ENCODE data around the gene CNEP1R1.
"Not testable (repeated sequence)": the region's sequence is repeated elsewhere in the genome, so short reads cannot be mapped to it uniquely, and the experiment has no call there.

Gene CNEP1R1

GRCh38 chr16:49998991-49999390, 26.0 kb upstream of the CNEP1R1 start:
- no peak overlapping the region for H3K27ac ChIP-seq (ENCODE audit: low read depth, low read length)
- H3K4me1 ChIP-seq (ENCODE audit: insufficient read depth, low read length) = no peaks in the 10 kb centered on the region
- peaks cover 3% of the 10 kb centered on the region for H3K9me3 ChIP-seq (ENCODE audit: low read length)
- H3K9ac ChIP-seq (ENCODE audit: low read length) = no peak overlapping the region
- no peaks in the 10 kb centered on the region for H3K27me3 ChIP-seq (ENCODE audit: control insufficient read depth in 1 of 2, insufficient read depth in 2 of 2, low read length in 2 of 2)
- no peaks in the 10 kb centered on the region for H3K36me3 ChIP-seq (ENCODE audit: insufficient read depth, low read length)
- H3K4me3 ChIP-seq (ENCODE audit: low read depth in 1 of 2, low read length in 2 of 2) = no peak overlapping the region

- Histone ChIP-seq H3K36me3 (ENCODE audit: insufficient read depth, low read length) (no peaks in the 10 kb centered on the region), H3K27ac (ENCODE audit: low read depth, low read length) (no peak overlapping the region), H3K4me1 (ENCODE audit: insufficient read depth, low read length) (no peaks in the 10 kb centered on the region), H3K4me3 (ENCODE audit: low read depth in 1 of 2, low read length in 2 of 2) (no peak overlapping the region), H3K27me3 (ENCODE audit: control insufficient read depth in 1 of 2, insufficient read depth in 2 of 2, low read length in 2 of 2) (no peaks in the 10 kb centered on the region), H3K9ac (ENCODE audit: low read length) (no peak overlapping the region), H3K9me3 (ENCODE audit: low read length) (peaks cover 3% of the 10 kb centered on the region)
These were observed 23.9 kb upstream of the CNEP1R1 start for GRCh38 chr16:50001144-50001543.

- Histone ChIP-seq H3K9ac (ENCODE audit: low read length) (no peak overlapping the region), H3K4me3 (ENCODE audit: low read depth in 1 of 2, low read length in 2 of 2) (no peak overlapping the region), H3K36me3 (ENCODE audit: insufficient read depth, low read length) (no peaks in the 10 kb centered on the region), H3K27ac (ENCODE audit: low read depth, low read length) (no peak overlapping the region), H3K4me1 (ENCODE audit: insufficient read depth, low read length) (no peaks in the 10 kb centered on the region), H3K9me3 (ENCODE audit: low read length) (peaks cover 3% of the 10 kb centered on the region), H3K27me3 (ENCODE audit: control insufficient read depth in 1 of 2, insufficient read depth in 2 of 2, low read length in 2 of 2) (no peaks in the 10 kb centered on the region)
These were observed 22.8 kb upstream of the CNEP1R1 start for GRCh38 chr16:50002190-50002589.

- Histone ChIP-seq H3K9me3 (ENCODE audit: low read length) (peaks cover 3% of the 10 kb centered on the region), H3K36me3 (ENCODE audit: insufficient read depth, low read length) (no peaks in the 10 kb centered on the region), H3K4me1 (ENCODE audit: insufficient read depth, low read length) (no peaks in the 10 kb centered on the region), H3K4me3 (ENCODE audit: low read depth in 1 of 2, low read length in 2 of 2) (no peak overlapping the region), H3K27me3 (ENCODE audit: control insufficient read depth in 1 of 2, insufficient read depth in 2 of 2, low read length in 2 of 2) (no peaks in the 10 kb centered on the region), H3K9ac (ENCODE audit: low read length) (no peak overlapping the region), H3K27ac (ENCODE audit: low read depth, low read length) (no peak overlapping the region)
These were observed 20.8 kb upstream of the CNEP1R1 start for GRCh38 chr16:50004239-50004638.

DNA sequence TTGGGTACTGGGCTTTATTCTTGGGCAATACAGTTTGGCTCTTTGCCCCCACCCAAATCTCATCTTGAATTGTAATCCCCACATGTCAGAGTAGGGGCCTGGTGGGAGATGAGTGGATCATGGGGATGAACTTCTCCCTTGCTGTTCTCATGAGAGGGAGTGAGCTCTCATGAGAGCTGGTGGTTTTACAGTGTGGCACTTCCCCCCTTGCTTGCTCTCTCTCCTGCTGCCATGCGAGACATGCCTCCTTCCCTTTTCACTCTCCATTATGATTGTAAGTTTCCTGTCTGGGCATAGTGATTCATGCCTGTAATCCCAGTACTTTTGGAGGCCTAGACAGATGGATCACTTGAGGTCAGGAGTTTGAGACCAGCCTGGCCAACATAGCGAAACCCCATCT, 18.1 kb upstream of the CNEP1R1 start:
- no peak overlapping the region for H3K27ac ChIP-seq (ENCODE audit: low read depth, low read length)

DNA sequence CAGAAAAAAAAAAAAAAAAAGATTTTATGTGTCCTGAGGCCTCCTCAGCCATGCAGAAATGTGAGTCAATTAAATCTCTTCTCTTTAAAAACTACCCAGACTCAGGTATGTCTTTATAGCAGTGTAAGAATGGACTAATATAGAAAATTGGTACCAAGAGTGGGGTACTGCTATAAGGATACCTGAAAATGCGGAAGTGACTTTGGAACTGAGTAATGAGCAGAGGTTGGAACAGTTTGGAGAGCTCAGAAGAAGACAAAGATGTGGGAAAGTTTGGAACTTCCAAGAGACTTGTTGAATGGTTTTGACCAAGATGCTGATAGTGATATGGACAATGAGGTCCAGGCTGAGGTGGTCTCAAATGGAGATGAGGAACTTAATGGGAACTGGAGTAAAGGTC, 17.3 kb upstream of the CNEP1R1 start:
- no peak overlapping the region for H3K27ac ChIP-seq (ENCODE audit: low read depth, low read length)
- no peak overlapping the region for H3K9ac ChIP-seq (ENCODE audit: low read length)
- no peaks in the 10 kb centered on the region for H3K36me3 ChIP-seq (ENCODE audit: insufficient read depth, low read length)

More for the DNA sequence above, 18.1 kb upstream of the CNEP1R1 start:
- no peaks in the 10 kb centered on the region for H3K36me3 ChIP-seq (ENCODE audit: insufficient read depth, low read length)
- H3K27me3 ChIP-seq (ENCODE audit: control insufficient read depth in 1 of 2, insufficient read depth in 2 of 2, low read length in 2 of 2) = no peaks in the 10 kb centered on the region
- H3K9ac ChIP-seq (ENCODE audit: low read length) = no peak overlapping the region
- no peak overlapping the region for H3K4me3 ChIP-seq (ENCODE audit: low read depth in 1 of 2, low read length in 2 of 2)
- no peaks in the 10 kb centered on the region for H3K4me1 ChIP-seq (ENCODE audit: insufficient read depth, low read length)
- peaks cover under 1% of the 10 kb centered on the region for H3K9me3 ChIP-seq (ENCODE audit: low read length)

GRCh38 chr16:50010212-50010611, 14.8 kb upstream of the CNEP1R1 start:
- Histone ChIP-seq H3K36me3 (ENCODE audit: insufficient read depth, low read length) (no peaks in the 10 kb centered on the region), H3K27me3 (ENCODE audit: control insufficient read depth in 1 of 2, insufficient read depth in 2 of 2, low read length in 2 of 2) (no peaks in the 10 kb centered on the region), H3K4me3 (ENCODE audit: low read depth in 1 of 2, low read length in 2 of 2) (no peak overlapping the region), H3K4me1 (ENCODE audit: insufficient read depth, low read length) (no peaks in the 10 kb centered on the region), H3K9me3 (ENCODE audit: low read length) (no peaks in the 10 kb centered on the region), H3K27ac (ENCODE audit: low read depth, low read length) (no peak overlapping the region), H3K9ac (ENCODE audit: low read length) (no peak overlapping the region)

More for the DNA sequence above, 17.3 kb upstream of the CNEP1R1 start:
- H3K4me3 ChIP-seq (ENCODE audit: low read depth in 1 of 2, low read length in 2 of 2) = no peak overlapping the region
- H3K4me1 ChIP-seq (ENCODE audit: insufficient read depth, low read length) = no peaks in the 10 kb centered on the region
- no peaks in the 10 kb centered on the region for H3K27me3 ChIP-seq (ENCODE audit: control insufficient read depth in 1 of 2, insufficient read depth in 2 of 2, low read length in 2 of 2)
- H3K9me3 ChIP-seq (ENCODE audit: low read length) = no peaks in the 10 kb centered on the region

DNA sequence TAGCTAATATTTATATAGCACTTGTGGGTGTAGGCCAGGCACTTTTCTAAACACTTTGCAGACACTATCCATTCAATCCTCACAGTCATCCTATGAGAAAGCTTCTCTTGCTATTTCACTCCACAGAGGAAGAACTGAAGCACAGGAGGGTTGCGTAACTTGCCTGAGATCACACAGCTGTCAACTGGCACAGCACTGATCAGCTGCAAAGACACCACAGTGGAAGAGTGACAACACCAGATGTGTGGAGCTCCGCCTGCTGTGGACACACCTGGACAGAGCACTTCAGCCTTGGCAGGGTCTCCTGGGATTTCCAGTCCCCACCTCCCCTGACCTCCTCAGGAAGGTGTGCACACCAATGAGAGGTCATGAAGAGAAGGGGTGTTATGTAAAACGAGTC, 13.3 kb upstream of the CNEP1R1 start:
- Histone ChIP-seq H3K9me3 (ENCODE audit: low read length) (no peaks in the 10 kb centered on the region), H3K4me1 (ENCODE audit: insufficient read depth, low read length) (no peaks in the 10 kb centered on the region), H3K9ac (ENCODE audit: low read length) (no peak overlapping the region), H3K27me3 (ENCODE audit: control insufficient read depth in 1 of 2, insufficient read depth in 2 of 2, low read length in 2 of 2) (no peaks in the 10 kb centered on the region), H3K36me3 (ENCODE audit: insufficient read depth, low read length) (no peaks in the 10 kb centered on the region), H3K4me3 (ENCODE audit: low read depth in 1 of 2, low read length in 2 of 2) (no peak overlapping the region), H3K27ac (ENCODE audit: low read depth, low read length) (no peak overlapping the region)

DNA sequence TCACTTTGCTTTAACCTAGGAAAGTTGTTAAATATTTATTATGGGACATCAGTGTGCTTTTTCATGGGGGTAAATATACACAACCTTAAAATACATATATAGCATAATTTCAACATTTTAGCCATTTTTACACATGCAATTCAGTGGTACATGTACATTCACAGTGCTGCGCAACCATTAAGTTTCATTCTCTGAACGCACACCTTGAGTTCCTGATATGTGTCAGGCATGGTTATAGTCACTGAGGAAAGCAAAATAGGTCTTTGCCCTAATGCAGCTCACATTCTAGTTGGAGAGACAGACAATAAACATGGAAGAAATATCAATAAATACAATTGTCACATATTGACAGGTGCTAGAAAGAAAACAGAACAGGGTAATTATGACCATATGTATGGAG, 12.8 kb upstream of the CNEP1R1 start:
- H3K4me1 ChIP-seq (ENCODE audit: insufficient read depth, low read length) = no peaks in the 10 kb centered on the region
- no peaks in the 10 kb centered on the region for H3K36me3 ChIP-seq (ENCODE audit: insufficient read depth, low read length)
- no peaks in the 10 kb centered on the region for H3K27me3 ChIP-seq (ENCODE audit: control insufficient read depth in 1 of 2, insufficient read depth in 2 of 2, low read length in 2 of 2)
- no peak overlapping the region for H3K4me3 ChIP-seq (ENCODE audit: low read depth in 1 of 2, low read length in 2 of 2)
- no peaks in the 10 kb centered on the region for H3K9me3 ChIP-seq (ENCODE audit: low read length)
- no peak overlapping the region for H3K27ac ChIP-seq (ENCODE audit: low read depth, low read length)
- no peak overlapping the region for H3K9ac ChIP-seq (ENCODE audit: low read length)

DNA sequence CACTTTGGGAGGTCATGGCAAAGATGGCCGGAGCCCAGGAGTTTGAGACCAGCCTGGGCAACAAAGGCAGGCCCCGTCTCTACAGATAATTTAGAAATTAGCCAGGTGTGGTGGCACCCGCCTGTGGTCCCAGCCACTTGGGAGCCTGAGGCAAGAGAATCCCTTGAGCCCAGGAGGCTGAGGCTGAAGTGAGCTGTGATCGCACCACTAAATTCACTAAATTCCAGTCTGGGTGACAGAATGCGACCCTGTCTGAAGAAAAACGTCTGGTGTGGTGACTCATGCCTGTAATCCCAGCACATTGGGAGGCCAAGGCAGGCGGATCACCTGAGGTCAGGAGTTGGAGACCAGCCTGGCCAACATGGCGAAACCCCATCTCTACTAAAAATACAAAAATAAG, 10.8 kb upstream of the CNEP1R1 start:
- H3K9me3 ChIP-seq (ENCODE audit: low read length); H3K9ac ChIP-seq (ENCODE audit: low read length); H3K27me3 ChIP-seq (ENCODE audit: control insufficient read depth in 1 of 2, insufficient read depth in 2 of 2, low read length in 2 of 2); H3K4me3 ChIP-seq (ENCODE audit: low read depth in 1 of 2, low read length in 2 of 2); H3K36me3 ChIP-seq (ENCODE audit: insufficient read depth, low read length); H3K27ac ChIP-seq (ENCODE audit: low read depth, low read length); H3K4me1 ChIP-seq (ENCODE audit: insufficient read depth, low read length): not testable (repeated sequence)

DNA sequence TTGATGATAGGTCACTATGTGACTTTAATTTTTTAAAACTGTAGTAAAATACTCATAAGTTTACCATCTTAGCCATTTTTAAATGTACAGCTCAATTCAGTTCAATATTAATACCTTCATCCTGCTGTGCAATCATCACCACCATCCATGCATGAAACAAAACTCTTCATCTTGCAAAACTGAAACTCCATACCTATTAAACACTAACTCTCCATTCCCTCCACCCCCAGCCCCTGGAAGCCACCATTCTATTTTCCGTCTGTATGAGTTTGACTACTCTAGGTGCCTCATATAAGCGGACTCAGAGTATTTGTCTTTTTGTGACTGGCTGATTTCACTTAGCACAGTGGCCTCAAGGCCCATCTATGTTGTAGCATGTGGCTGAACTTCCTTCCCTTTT, 9.4 kb upstream of the CNEP1R1 start:
- Histone ChIP-seq H3K4me1 (ENCODE audit: insufficient read depth, low read length) (no peaks in the 10 kb centered on the region), H3K27ac (ENCODE audit: low read depth, low read length) (no peak overlapping the region), H3K36me3 (ENCODE audit: insufficient read depth, low read length) (no peaks in the 10 kb centered on the region), H3K4me3 (ENCODE audit: low read depth in 1 of 2, low read length in 2 of 2) (no peak overlapping the region), H3K9ac (ENCODE audit: low read length) (no peak overlapping the region), H3K9me3 (ENCODE audit: low read length) (no peaks in the 10 kb centered on the region), H3K27me3 (ENCODE audit: control insufficient read depth in 1 of 2, insufficient read depth in 2 of 2, low read length in 2 of 2) (no peaks in the 10 kb centered on the region)

- Histone ChIP-seq H3K9me3 (ENCODE audit: low read length) (no peaks in the 10 kb centered on the region), H3K36me3 (ENCODE audit: insufficient read depth, low read length) (no peaks in the 10 kb centered on the region)
These were observed 7.5 kb upstream of the CNEP1R1 start for GRCh38 chr16:50017553-50017952.

More at GRCh38 chr16:50017553-50017952, 7.5 kb upstream of the CNEP1R1 start:
- no peaks in the 10 kb centered on the region for H3K4me1 ChIP-seq (ENCODE audit: insufficient read depth, low read length)
- H3K27ac ChIP-seq (ENCODE audit: low read depth, low read length) = no peak overlapping the region
- no peak overlapping the region for H3K4me3 ChIP-seq (ENCODE audit: low read depth in 1 of 2, low read length in 2 of 2)
- H3K9ac ChIP-seq (ENCODE audit: low read length) = no peak overlapping the region
- no peaks in the 10 kb centered on the region for H3K27me3 ChIP-seq (ENCODE audit: control insufficient read depth in 1 of 2, insufficient read depth in 2 of 2, low read length in 2 of 2)
